Measurements from ENCODE around the gene VOPP1.

DNA sequence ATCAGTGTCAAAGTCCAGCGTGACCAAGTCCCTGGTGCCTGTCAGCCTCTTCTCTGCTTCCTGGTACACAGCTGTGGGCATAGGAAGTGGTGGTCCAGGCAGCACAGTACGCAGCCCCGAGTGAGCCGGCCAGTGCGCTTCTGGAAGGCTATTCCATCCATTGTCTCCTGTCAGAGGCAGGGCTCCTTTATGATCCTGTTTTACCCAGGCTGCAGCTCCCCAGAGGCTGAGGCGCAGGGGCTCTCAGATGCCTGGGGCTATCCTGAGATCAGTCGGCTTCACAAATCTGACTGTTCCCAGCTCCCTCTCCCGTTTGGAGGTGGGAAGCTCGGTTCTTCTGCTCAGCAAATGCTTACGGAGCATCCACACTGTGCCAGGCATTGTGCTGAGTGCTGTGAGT is 136.8 kb downstream of the VOPP1 start:
- TF ChIP-seq EZH2 (IDR thresholded peaks at IDR 0.05; ENCODE audit: insufficient read depth, poor library complexity, severe bottlenecking) = no peak
- TF ChIP-seq EZH2phosphoT487 (IDR thresholded peaks at IDR 0.05; ENCODE audit: insufficient read depth, low read depth) = no peak

Measured in GM23248 (cell line).